Right lobe of liver (tissue), 6 donors: Measurements from ENCODE around the gene RBBP7. TPM values are rescaled to one million over a fixed set of nuclear protein-coding genes. Genes with fewer than 3 reads are reported as not detected.

ENCODE experiments used
- ATAC-seq, 4 donors: fragments of 200-7000 bp; cut with Tn5 transposase; one replicate each; pipeline ENCODE4 v1.9.1; 2020; ENCODE audit warnings: mild to moderate bottlenecking in 4 of 4, moderate library complexity in 4 of 4
- DNase-seq, 3 donors: peaks; one replicate each; pipeline ENCODE4 v3.0.0-alpha.2; 2020
- H3K27ac ChIP-seq, 3 donors: fragments of 200-600 bp; one replicate each; pipeline ENCODE4 v1.8.0; 2022
- H3K27me3 ChIP-seq, 2 donors: fragments of 200-600 bp; one replicate each; pipeline ENCODE4 v1.8.0; 2022
- H3K36me3 ChIP-seq, 4 donors: fragments of 200-600 bp; sonication (generic) in 1 of 4; one replicate each; pipeline versions ENCODE4 v1.5.1 to v1.8.0; 2017 to 2022; ENCODE audit warnings: control low read depth in 1 of 4
- H3K4me1 ChIP-seq, 4 donors: fragments of 200-600 bp; sonication (generic) in 1 of 4; one replicate each; pipeline versions ENCODE4 v1.5.1 to v1.8.0; 2017 to 2022; ENCODE audit warnings: control low read depth in 1 of 4
- H3K4me3 ChIP-seq, 3 donors: fragments of 200-600 bp; one replicate each; pipeline ENCODE4 v1.8.0; 2022
- H3K9me3 ChIP-seq, 4 donors: fragments of 200-600 bp; sonication (generic) in 1 of 4; one replicate each; pipeline versions ENCODE4 v1.5.1 to v1.8.0; 2017 to 2022; ENCODE audit warnings: control low read depth in 1 of 4
- CTCF ChIP-seq, 4 donors: fragments of 200-600 bp in 3 of 4; fragments of 450-650 bp in 1 of 4; IDR thresholded peaks; one replicate each; pipeline versions ENCODE4 v1.5.1 to v1.8.0; 2016 to 2022; ENCODE audit warnings: antibody characterized with exemption in 4 of 4, mild to moderate bottlenecking in 2 of 4
- POLR2A ChIP-seq: fragments of 450-650 bp; IDR thresholded peaks from one replicate; pipeline ENCODE4 v1.6.1; 2017; ENCODE audit warnings: antibody characterized with exemption, mild to moderate bottlenecking
- WGBS: methylation state at CpG from one replicate; pipeline ENCODE4 v1.1.6; 2018; ENCODE audit warnings: low coverage, low lambda C conversion rate; ENCODE audit not compliant: insufficient coverage; ENCODE audit errors: missing lambda C conversion rate; 5-methylcytosine and 5-hydroxymethylcytosine counted together
- intact Hi-C, 2 donors: fragments of 100-400 bp; cut with DNase I; formaldehyde crosslinking; loops; one replicate each; pipeline versions ENCODE4 v1.11.2 to v1.14.1; 2022
- total RNA-seq, 6 experiments: library from RNA; depleted of rRNA in 2 of 6; stranded (reverse); fragments of >200 nt in 2 of 6; fragmentation: NEBNext Ultra II Directional in 3 of 6; extraction: Animal tissue kit (Norgen Biotek cat#: 25700) in 3 of 6; gene quantifications; one replicate each; pipeline versions ENCODE4 v1.1.0 to v1.2.4, GENCODE V29; 2016 to 2023
- donor health status: DM: no; HTN: yes; CAD: no.
- donor health status: DM: no; HTN: no; CAD: no.
- donor health status: DM: no; HTN: no; CAD: no.
- donor health status: DM: no; HTN: yes; CAD: no.
- donor health status: DM: no; HTN: yes; CAD: no.

Gene RBBP7
- total RNA-seq, 6 experiments from 2014 or later = 31.4 to 38.6 (median 33.4) TPM

- 24% methylated on average over 40 of the region's 41 CpGs for WGBS
- Histone ChIP-seq H3K9me3 (no peaks in the 10 kb centered on the region), H3K27me3 (peaks cover 0 to 6% of the 10 kb centered on the region in 2 donors), H3K27ac (peak overlapping the region; percentile 7 to 53 (median 49)), H3K36me3 (no peaks in the 10 kb centered on the region), H3K4me1 (peaks cover 0 to 11% (median 0%) of the 10 kb centered on the region in 4 donors), H3K4me3 (peak overlapping the region; percentile 45 to 69 (median 55))
- ATAC-seq = peak; percentile 8 to 25 (median 23)
- peak; percentile 44 to 69 (median 46) for DNase-seq
- intact Hi-C loops = no loop called here
- no peak for TF ChIP-seq POLR2A
- no peak for TF ChIP-seq CTCF (IDR thresholded peaks at IDR 0.05)
Observed at GRCh38 chrX:16870862-16871815, 977 bp upstream of the RBBP7 start.

GRCh38 chrX:16869393-16870094 is 618 bp downstream of the RBBP7 start:
- H3K4me1 ChIP-seq = peaks cover 0 to 11% (median 0%) of the 10 kb centered on the region in 4 donors
- H3K4me3 ChIP-seq = peak overlapping the region; percentile 50 to 69 (median 55)
- H3K9me3 ChIP-seq = no peaks in the 10 kb centered on the region
- DNase-seq = peak in 2 of 3 donors; percentile 44 to 58
- ATAC-seq = peak; percentile 8 to 43 (median 18)
- TF ChIP-seq POLR2A (no peak), CTCF (IDR thresholded peaks at IDR 0.05) (no peak)
- peak overlapping the region in 2 of 3 donors; percentile 45 to 56 for H3K27ac ChIP-seq
- H3K36me3 ChIP-seq = no peaks in the 10 kb centered on the region
- 8% methylated on average over 15 of the region's 92 CpGs for whole genome bisulfite sequencing
- H3K27me3 ChIP-seq = peaks cover 0 to under 1% of the 10 kb centered on the region in 2 donors
- intact Hi-C loops = no loop called here

- Histone ChIP-seq H3K4me1 (peaks cover 0 to 11% (median 0%) of the 10 kb centered on the region in 4 donors), H3K9me3 (no peaks in the 10 kb centered on the region), H3K27ac (peak overlapping the region in 1 of 3 donors; percentile 56)
Observed at GRCh38 chrX:16868920-16869319, 1.2 kb downstream of the RBBP7 start.

More at GRCh38 chrX:16868920-16869319, 1.2 kb downstream of the RBBP7 start:
- WGBS = 25% methylated on average over 7 of the region's 7 CpGs
- ATAC-seq = no peak
- TF ChIP-seq CTCF (IDR thresholded peaks at IDR 0.05) = no peak
- TF ChIP-seq POLR2A = no peak
- intact Hi-C loops = no loop called here
- peak overlapping the region; percentile 50 to 69 (median 51) for H3K4me3 ChIP-seq
- no peaks in the 10 kb centered on the region for H3K27me3 ChIP-seq
- no peak for DNase-seq
- no peaks in the 10 kb centered on the region for H3K36me3 ChIP-seq
